Activated CD4-positive, alpha-beta T cell treated with anti-CD3 and anti-CD28 coated beads for 24 hours (primary cell): ENCODE data around the gene CTTNBP2.

Experiments used
- DNase-seq, 2 donors: peaks; one replicate each; pipeline ENCODE4 v3.0.0-alpha.2; 2020; ENCODE audit warnings: low read depth in 2 of 2

The CTTNBP2 gene

GRCh38 chr7:117871778-117872538 is 1.3 kb downstream of the CTTNBP2 start:
- no peak for DNase-seq

- DNase-seq = no peak
Observed at GRCh38 chr7:117871401-117871777, 1.9 kb downstream of the CTTNBP2 start.

- no peak for DNase-seq
Observed at GRCh38 chr7:117870448-117871130, 2.7 kb downstream of the CTTNBP2 start.

GRCh38 chr7:117869374-117869773 is 3.9 kb downstream of the CTTNBP2 start:
- no peak for DNase-seq

GRCh38 chr7:117863618-117864017 is 9.6 kb downstream of the CTTNBP2 start:
- no peak for DNase-seq

GRCh38 chr7:117862378-117862777 is 10.9 kb downstream of the CTTNBP2 start:
- no peak for DNase-seq

GRCh38 chr7:117859246-117859812 is 13.9 kb downstream of the CTTNBP2 start:
- DNase-seq = no peak

GRCh38 chr7:117858712-117859111 is 14.5 kb downstream of the CTTNBP2 start:
- no peak for DNase-seq

- no peak for DNase-seq
Observed at GRCh38 chr7:117857718-117858117, 15.5 kb downstream of the CTTNBP2 start.

- no peak for DNase-seq
Observed at GRCh38 chr7:117856196-117856595, 17.0 kb downstream of the CTTNBP2 start.

GRCh38 chr7:117854186-117854585 is 19.1 kb downstream of the CTTNBP2 start:
- DNase-seq = no peak

GRCh38 chr7:117848941-117849340 is 24.3 kb downstream of the CTTNBP2 start:
- no peak for DNase-seq

GRCh38 chr7:117844678-117845077 is 28.6 kb downstream of the CTTNBP2 start:
- DNase-seq = no peak

- no peak for DNase-seq
Observed at GRCh38 chr7:117841611-117842010, 31.6 kb downstream of the CTTNBP2 start.

- no peak for DNase-seq
Observed at GRCh38 chr7:117841011-117841410, 32.2 kb downstream of the CTTNBP2 start.

GRCh38 chr7:117839507-117839906 is 33.7 kb downstream of the CTTNBP2 start:
- DNase-seq = no peak

GRCh38 chr7:117837841-117838240 is 35.4 kb downstream of the CTTNBP2 start:
- DNase-seq = no peak

- no peak for DNase-seq
Observed at GRCh38 chr7:117835016-117835664, 38.1 kb downstream of the CTTNBP2 start.

- no peak for DNase-seq
Observed at GRCh38 chr7:117830422-117830954, 42.8 kb downstream of the CTTNBP2 start.

GRCh38 chr7:117829450-117830117 is 43.7 kb downstream of the CTTNBP2 start:
- no peak for DNase-seq

- no peak for DNase-seq
Observed at GRCh38 chr7:117828825-117829224, 44.4 kb downstream of the CTTNBP2 start.

- DNase-seq = no peak
Observed at GRCh38 chr7:117827862-117828261, 45.4 kb downstream of the CTTNBP2 start.
